Activated CD4-positive, alpha-beta T cell treated with anti-CD3 and anti-CD28 coated beads, Interleukin-2, amount 10 ng/mL, durations not matched to agents 7 days and 5 days (primary cell): ENCODE data around the gene LRBA. TPM values are rescaled to one million over a fixed set of nuclear protein-coding genes. Genes with fewer than 3 reads are reported as not detected.

Experiments used
- CTCF ChIA-PET: fragments of 350-600 bp; sonication (Branson Sonifier 250); formaldehyde crosslinking; loops from one replicate; lab custom pipeline; 2021; ENCODE audit warnings: antibody characterized with exemption; lab: Charles Lee
- POLR2A ChIA-PET: fragments of 350-600 bp; sonication (Branson Sonifier 250); formaldehyde crosslinking; loops from one replicate; lab custom pipeline; 2021; ENCODE audit warnings: antibody characterized with exemption; lab: Charles Lee
- DNase-seq: peaks from one replicate; pipeline ENCODE4 v3.0.0-alpha.2; 2020
- H3K27ac Mint-ChIP-seq: one replicate; pipeline ENCODE4 v1.8.0; 2021; ENCODE audit warnings: mild to moderate bottlenecking, moderate library complexity, mixed read lengths
- H3K27me3 Mint-ChIP-seq: one replicate; pipeline ENCODE4 v1.8.0; 2021; ENCODE audit warnings: mixed read lengths
- H3K36me3 Mint-ChIP-seq: one replicate; pipeline ENCODE4 v1.8.0; 2021; ENCODE audit warnings: low read depth, mixed read lengths
- H3K4me1 Mint-ChIP-seq: one replicate; pipeline ENCODE4 v1.8.0; 2021; ENCODE audit warnings: mixed read lengths
- H3K4me3 Mint-ChIP-seq: one replicate; pipeline ENCODE4 v1.8.0; 2021; ENCODE audit warnings: mild to moderate bottlenecking, moderate library complexity, mixed read lengths
- H3K9me3 Mint-ChIP-seq: one replicate; pipeline ENCODE4 v1.8.0; 2021; ENCODE audit warnings: mixed read lengths
- total RNA-seq, 2 experiments: library from RNA; stranded (reverse); gene quantifications; one replicate each; pipeline ENCODE4 v1.2.3, GENCODE V29; 2021

LRBA gene
- total RNA-seq, 2 experiments from 2014 or later, result 44.7 to 49.6 TPM

DNA sequence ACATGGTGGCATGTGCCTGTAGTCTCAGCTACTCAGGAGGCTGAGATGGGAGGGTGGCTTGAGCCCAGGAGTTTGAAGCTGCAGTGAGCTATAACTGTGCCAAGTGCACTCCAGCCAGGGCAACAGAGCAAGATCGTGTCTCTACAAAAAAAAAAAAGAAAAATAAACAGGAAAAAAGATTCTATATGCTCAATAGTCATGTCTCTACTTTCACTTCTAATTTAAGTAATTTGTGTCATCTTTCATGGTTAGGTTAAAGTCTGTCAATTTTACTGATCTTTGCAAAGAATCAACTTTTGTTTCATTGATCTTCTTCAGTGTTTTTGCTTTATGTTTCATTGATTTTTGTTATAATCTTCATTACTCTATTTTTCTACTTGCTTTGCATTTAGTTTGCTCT is 539.3 kb downstream of the LRBA start:
- peaks cover 12% of the 10 kb centered on the region for H3K4me1 Mint-ChIP-seq
- no peak overlapping the region for H3K4me3 Mint-ChIP-seq
- no peak for DNase-seq
- no peaks in the 10 kb centered on the region for H3K27me3 Mint-ChIP-seq
- CTCF ChIA-PET, result no interaction called here
- H3K36me3 Mint-ChIP-seq, result peaks cover 8% of the 10 kb centered on the region
- peaks cover 4% of the 10 kb centered on the region for H3K9me3 Mint-ChIP-seq
- no peak overlapping the region for H3K27ac Mint-ChIP-seq
- POLR2A ChIA-PET, result no interaction called here

DNA sequence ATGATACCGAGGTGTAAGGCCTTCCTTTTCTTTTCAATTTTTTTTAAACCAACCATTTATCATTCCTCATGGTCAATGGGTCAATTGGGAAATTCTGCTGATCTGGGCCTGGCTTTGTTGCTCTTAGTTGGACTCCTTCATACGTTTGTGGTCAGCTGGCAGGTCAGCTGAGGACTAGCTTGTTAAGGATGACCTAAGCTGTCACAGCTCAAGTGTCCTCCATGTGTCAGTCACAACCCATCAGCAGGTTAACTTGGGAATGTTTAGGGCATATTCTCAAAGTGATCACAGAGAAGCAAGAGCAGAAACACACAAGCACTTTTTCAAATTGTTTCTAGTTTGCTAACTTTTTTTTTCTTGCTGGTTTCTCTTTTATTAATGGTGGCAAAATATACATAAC is 550.6 kb downstream of the LRBA start:
- Mint-ChIP-seq H3K27ac (no peak overlapping the region), H3K9me3 (no peaks in the 10 kb centered on the region)

DNA sequence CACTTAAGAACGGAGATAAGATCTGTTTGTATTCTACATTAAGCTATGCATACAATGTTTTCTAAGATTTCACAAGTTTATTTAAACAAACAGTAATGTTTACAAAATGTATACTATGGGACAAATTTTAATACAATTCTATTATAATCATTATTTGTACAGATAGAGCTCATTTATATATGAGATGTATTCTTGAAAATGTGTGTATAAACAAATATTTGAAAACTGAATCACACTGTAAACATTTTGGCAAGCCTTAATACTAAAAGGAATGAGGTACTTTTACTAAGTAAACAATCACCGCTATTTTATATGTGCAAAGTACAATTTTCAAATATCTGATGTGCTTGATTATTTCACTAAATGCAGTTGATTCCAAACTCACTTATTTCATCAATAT is 552.3 kb downstream of the LRBA start:
- CTCF ChIA-PET, result interaction anchor here (0.9 kb wide), 1 partner anchor 9 kb away, joined by 3 read pairs; no protein-coding TSS in a partner anchor
- Mint-ChIP-seq H3K4me1 (no peaks in the 10 kb centered on the region), H3K27ac (no peak overlapping the region), H3K4me3 (no peak overlapping the region), H3K36me3 (peaks cover 8% of the 10 kb centered on the region), H3K9me3 (no peaks in the 10 kb centered on the region), H3K27me3 (no peaks in the 10 kb centered on the region)
- POLR2A ChIA-PET, result no interaction called here
- DNase-seq, result no peak

More for the DNA sequence above, 550.6 kb downstream of the LRBA start:
- DNase-seq, result no peak
- Mint-ChIP-seq H3K36me3 (peaks cover 8% of the 10 kb centered on the region), H3K27me3 (no peaks in the 10 kb centered on the region), H3K4me1 (no peaks in the 10 kb centered on the region), H3K4me3 (no peak overlapping the region)
- POLR2A ChIA-PET, result no interaction called here
- CTCF ChIA-PET, result no interaction called here

DNA sequence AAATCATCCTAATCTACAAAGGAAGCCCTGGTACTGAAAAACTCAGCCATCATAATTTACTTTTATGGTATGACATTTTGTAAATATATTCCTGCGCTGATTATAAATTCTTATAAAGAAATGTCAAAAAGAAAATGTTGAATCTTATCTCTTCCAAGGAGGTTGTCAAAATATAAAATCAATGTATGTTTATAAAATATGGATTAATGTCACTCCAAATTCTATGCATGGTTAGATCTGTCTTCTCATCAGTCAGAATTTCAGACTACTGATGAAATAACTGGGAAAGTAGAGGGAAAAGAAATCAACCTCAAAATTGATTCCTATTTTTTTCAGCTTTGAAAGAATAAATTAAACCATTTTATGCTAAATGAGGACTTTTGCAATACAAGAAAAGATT is 553.1 kb downstream of the LRBA start:
- H3K4me1 Mint-ChIP-seq, result no peaks in the 10 kb centered on the region
- H3K27ac Mint-ChIP-seq, result no peak overlapping the region
- CTCF ChIA-PET, result interaction anchor here (0.5 kb wide), 1 partner anchor 614 kb away, joined by 3 read pairs; no protein-coding TSS in a partner anchor
- peaks cover 8% of the 10 kb centered on the region for H3K36me3 Mint-ChIP-seq
- no peak overlapping the region for H3K4me3 Mint-ChIP-seq
- POLR2A ChIA-PET, result no interaction called here
- no peaks in the 10 kb centered on the region for H3K27me3 Mint-ChIP-seq
- DNase-seq, result no peak
- no peaks in the 10 kb centered on the region for H3K9me3 Mint-ChIP-seq

DNA sequence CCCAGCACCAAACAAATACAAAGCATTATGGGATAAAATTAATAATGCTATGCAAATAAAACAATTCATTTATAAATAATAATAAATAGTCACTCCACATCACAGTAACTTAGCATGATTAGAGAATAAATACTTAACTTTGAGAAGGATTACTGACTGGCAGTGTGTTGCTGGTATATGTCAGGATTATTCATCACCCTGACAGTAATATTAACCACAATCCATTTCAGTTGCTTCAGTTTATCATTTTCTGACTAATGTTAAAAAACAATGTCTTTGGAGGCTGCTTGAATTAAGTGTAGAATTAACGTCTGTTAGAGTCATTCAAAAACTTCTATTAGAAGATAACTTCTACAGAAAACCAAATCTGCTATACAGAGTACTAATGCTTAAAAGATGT is 557.3 kb downstream of the LRBA start:
- Mint-ChIP-seq H3K9me3 (no peaks in the 10 kb centered on the region), H3K27ac (no peak overlapping the region), H3K27me3 (no peaks in the 10 kb centered on the region)

DNA sequence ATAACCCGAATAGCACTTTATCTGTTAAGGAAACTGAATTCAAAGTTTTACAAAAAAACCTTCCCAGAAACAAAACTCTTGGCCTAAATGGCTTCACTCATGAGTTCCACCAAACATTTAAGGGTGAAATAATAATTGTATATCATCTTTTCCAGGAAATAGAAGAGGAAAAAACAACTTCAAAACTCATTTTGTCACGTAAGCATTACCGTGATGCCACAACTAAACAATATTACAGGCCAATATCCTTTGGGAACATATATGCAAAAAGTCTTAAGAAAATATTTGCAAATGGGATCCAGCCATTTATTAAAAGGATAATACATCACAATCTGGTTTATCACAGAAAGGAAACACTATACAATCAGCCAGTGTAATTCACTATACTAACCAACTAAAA is 563.2 kb downstream of the LRBA start:
- ChIA-PET POLR2A (no interaction called here), CTCF (no interaction called here)
- no peaks in the 10 kb centered on the region for H3K27me3 Mint-ChIP-seq
- no peak overlapping the region for H3K4me3 Mint-ChIP-seq
- H3K4me1 Mint-ChIP-seq, result no peaks in the 10 kb centered on the region
- no peak for DNase-seq
- H3K9me3 Mint-ChIP-seq, result no peaks in the 10 kb centered on the region
- H3K36me3 Mint-ChIP-seq, result peaks cover 7% of the 10 kb centered on the region
- no peak overlapping the region for H3K27ac Mint-ChIP-seq

More for the DNA sequence above, 557.3 kb downstream of the LRBA start:
- Mint-ChIP-seq H3K4me1 (no peaks in the 10 kb centered on the region), H3K36me3 (peaks cover 6% of the 10 kb centered on the region), H3K4me3 (no peak overlapping the region)
- ChIA-PET POLR2A (no interaction called here), CTCF (no interaction called here)
- DNase-seq, result no peak

DNA sequence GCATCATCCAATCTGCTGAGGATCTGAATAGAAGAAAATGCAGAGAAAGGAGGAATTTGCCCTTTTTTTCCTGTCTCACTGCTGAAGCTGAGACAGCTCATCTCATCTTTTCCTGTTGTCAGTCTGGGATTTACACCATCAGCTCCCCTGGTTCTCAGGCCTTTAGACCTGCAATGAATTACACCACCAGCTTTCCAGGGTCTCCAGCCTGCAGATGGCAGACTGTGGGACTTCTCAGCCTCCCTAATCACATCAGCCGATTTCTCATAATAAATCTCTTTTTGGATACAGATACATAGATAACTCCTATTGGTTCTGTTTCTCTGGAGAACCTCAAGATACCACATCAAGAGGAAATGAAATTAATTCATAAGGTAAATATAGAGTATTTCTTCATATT is 567.7 kb downstream of the LRBA start:
- Mint-ChIP-seq H3K4me1 (no peaks in the 10 kb centered on the region), H3K4me3 (no peak overlapping the region), H3K36me3 (peaks cover 3% of the 10 kb centered on the region), H3K27ac (no peak overlapping the region), H3K27me3 (no peaks in the 10 kb centered on the region), H3K9me3 (no peaks in the 10 kb centered on the region)
- ChIA-PET POLR2A (no interaction called here), CTCF (no interaction called here)
- no peak for DNase-seq

DNA sequence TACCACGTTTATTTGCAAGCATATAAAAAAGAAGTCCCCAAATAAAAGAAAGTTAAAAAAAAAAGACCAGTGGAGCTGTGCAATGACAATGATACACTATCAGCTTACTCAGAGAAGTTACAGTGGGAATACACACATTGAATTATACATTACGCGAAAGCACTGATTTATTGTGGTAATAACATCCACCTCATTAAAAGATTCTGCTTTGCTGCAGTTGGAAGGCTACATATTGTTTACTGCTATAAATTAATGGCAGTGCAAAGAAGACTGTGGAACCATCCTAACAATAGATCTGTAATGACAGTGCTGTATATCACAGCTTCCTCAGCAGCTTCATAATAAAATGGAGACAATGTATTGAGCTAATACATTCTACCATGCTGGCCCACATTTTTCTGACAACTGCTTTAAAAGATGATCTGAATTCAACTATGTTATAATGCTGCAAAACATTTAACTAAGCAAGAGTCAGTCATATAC is 575.6 kb downstream of the LRBA start:
- no peaks in the 10 kb centered on the region for H3K9me3 Mint-ChIP-seq
- DNase-seq, result no peak
- POLR2A ChIA-PET, result no interaction called here
- no peaks in the 10 kb centered on the region for H3K4me1 Mint-ChIP-seq
- H3K36me3 Mint-ChIP-seq, result peaks cover 9% of the 10 kb centered on the region
- no peaks in the 10 kb centered on the region for H3K27me3 Mint-ChIP-seq
- CTCF ChIA-PET, result no interaction called here
- no peak overlapping the region for H3K4me3 Mint-ChIP-seq
- no peak overlapping the region for H3K27ac Mint-ChIP-seq

DNA sequence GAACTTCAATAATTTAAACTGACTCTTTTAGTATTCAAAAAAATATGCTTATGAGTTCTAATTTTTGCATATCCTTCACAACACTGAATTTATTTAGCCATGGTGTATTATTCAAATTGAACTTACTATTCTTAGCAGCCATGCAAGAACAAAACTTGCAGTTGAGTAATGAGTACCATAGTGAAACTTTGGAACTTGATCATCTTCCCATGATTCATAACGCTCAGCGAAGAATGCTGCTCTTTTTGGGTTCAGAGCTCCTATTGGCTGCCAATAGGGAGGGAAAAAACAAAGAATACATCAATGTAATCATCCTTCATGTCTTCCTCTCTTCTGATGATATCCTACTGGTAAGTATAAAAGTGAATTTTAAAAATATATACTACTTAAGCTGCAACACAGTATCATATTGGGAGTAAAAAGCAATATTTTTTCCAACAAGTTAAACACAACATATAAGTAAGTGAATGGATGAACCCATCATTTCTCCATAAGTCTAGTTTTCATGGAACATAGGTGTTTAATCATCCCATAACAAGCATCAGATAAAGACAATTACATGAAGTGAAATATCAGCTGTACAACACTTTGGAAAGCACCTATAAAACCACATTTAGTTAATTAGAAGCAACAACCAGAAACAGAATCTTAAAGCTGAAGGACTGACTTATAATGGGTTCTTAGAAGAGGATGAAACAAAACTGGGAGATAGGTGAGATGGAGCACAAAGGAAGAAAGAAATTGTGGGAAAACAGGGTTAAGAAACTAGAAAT is 578.3 kb downstream of the LRBA start:
- Mint-ChIP-seq H3K4me1 (no peaks in the 10 kb centered on the region), H3K36me3 (peaks cover 12% of the 10 kb centered on the region), H3K4me3 (no peak overlapping the region), H3K9me3 (no peaks in the 10 kb centered on the region), H3K27ac (no peak overlapping the region), H3K27me3 (no peaks in the 10 kb centered on the region)
- POLR2A ChIA-PET, result no interaction called here
- DNase-seq, result no peak
- CTCF ChIA-PET, result no interaction called here

DNA sequence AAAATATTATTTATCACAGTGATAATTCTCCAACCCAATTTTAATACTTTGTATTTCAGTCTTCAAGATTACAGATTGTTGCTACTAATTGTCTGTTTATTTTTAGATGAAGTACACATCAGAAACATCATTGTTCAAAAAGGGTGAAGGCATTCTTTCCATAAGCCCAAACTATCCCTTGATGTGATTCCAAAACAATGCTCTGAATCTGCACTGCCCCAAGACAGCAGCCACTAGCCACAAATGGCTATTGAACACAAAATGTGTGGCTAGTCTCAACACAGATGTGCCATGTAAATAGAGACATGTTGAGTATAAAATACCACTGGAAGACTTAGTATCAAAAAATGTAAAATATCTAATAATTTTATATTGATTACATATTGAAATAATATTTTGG is 583.9 kb downstream of the LRBA start:
- CTCF ChIA-PET, result no interaction called here
- no peaks in the 10 kb centered on the region for H3K4me1 Mint-ChIP-seq
- no peak overlapping the region for H3K4me3 Mint-ChIP-seq
- no peaks in the 10 kb centered on the region for H3K9me3 Mint-ChIP-seq
- DNase-seq, result no peak
- peaks cover 12% of the 10 kb centered on the region for H3K36me3 Mint-ChIP-seq
- no peaks in the 10 kb centered on the region for H3K27me3 Mint-ChIP-seq
- no peak overlapping the region for H3K27ac Mint-ChIP-seq
- POLR2A ChIA-PET, result no interaction called here

DNA sequence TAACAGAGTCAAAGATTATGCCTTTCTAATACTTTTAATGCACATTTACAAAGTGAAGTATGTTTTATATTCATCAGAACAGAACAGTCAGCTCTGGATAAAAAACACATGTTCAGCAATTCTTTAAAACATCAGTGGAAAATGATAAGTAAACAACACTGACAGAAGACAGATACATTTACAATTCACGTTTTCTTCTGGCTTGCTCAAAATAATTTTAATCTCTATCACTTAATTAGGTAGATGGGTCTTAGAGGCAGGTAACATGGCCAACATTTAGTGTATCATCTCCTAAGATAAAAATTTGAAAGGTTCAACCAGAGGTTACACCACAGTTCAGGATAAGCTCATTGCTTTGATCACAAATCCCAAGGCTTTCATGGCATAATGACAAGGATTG is 589.9 kb downstream of the LRBA start:
- Mint-ChIP-seq H3K36me3 (no peaks in the 10 kb centered on the region), H3K4me1 (no peaks in the 10 kb centered on the region), H3K27me3 (no peaks in the 10 kb centered on the region), H3K4me3 (no peak overlapping the region), H3K9me3 (no peaks in the 10 kb centered on the region), H3K27ac (no peak overlapping the region)
- ChIA-PET CTCF (no interaction called here), POLR2A (no interaction called here)
- DNase-seq, result no peak

DNA sequence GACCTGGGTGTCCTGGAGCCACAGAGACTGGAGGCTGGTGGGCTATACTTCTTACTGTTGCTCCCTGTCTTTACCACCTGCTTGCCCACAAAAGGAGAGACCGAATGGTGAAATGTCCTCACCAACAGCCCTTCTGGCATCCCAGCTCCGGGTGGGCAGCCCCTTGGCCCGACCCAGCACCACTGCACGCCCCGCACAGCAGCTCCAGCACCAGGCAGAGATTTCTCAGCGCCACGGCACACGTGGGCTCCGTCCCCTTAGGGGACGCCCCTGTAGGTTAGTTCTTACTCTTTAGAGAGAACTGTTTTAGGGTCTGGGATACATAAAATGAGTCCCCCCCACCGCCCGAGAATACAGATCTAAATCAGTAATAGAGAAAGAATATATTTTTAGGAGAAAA is 591.6 kb downstream of the LRBA start:
- no peak for DNase-seq
- H3K9me3 Mint-ChIP-seq, result no peaks in the 10 kb centered on the region
- no peaks in the 10 kb centered on the region for H3K36me3 Mint-ChIP-seq
- CTCF ChIA-PET, result no interaction called here
- H3K27ac Mint-ChIP-seq, result no peak overlapping the region
- H3K4me1 Mint-ChIP-seq, result no peaks in the 10 kb centered on the region
- H3K27me3 Mint-ChIP-seq, result no peaks in the 10 kb centered on the region
- POLR2A ChIA-PET, result no interaction called here
- H3K4me3 Mint-ChIP-seq, result no peak overlapping the region

DNA sequence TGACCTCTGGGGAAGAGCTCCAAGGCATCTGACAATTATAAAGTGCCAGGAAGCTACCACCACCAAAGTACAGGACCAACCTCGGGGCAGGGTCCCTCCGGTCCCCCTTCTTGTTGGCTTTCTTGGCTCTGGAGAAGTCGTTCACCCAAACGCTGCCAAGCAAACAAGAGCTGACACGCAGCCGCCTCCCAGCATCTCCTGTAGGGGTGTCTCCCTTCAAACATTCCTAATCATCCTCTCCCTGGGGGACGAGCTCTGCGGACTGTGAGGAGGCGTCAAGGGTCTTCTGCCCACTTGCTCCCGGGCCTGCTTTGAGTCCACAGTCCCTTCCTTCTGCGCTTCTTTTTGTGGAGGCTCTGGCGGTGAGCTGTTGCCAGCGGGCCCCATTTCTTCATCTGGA is 592.0 kb downstream of the LRBA start:
- H3K27me3 Mint-ChIP-seq, result no peaks in the 10 kb centered on the region
- CTCF ChIA-PET, result no interaction called here

DNA sequence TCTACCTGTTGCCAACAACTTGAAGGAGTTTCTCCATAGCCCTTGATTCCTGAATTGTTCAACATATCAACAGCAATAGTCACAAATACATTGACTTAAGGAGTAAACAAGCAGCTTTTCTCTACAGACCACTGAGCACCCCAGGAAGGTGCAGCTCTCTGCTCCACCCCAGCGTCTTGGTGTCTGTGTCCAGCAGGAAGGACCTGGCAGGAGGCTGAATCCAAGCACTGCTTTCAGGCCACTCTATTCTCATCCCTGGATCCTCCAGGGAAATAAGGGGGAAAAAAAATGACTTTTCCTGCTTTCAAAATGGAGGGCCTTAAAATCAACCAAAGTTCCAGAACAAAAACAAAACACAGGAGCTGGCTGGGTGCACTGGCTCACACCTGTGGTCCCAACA is 593.5 kb downstream of the LRBA start:
- Mint-ChIP-seq H3K27ac (no peak overlapping the region), H3K4me3 (no peak overlapping the region), H3K9me3 (no peaks in the 10 kb centered on the region), H3K36me3 (no peaks in the 10 kb centered on the region), H3K4me1 (no peaks in the 10 kb centered on the region), H3K27me3 (no peaks in the 10 kb centered on the region)
- POLR2A ChIA-PET, result interaction anchor here (0.7 kb wide), 1 partner anchor 109 kb away, joined by 3 read pairs; no protein-coding TSS in a partner anchor
- CTCF ChIA-PET, result interaction anchor here (1.1 kb wide), 1 partner anchor 56 kb away, joined by 3 read pairs; no protein-coding TSS in a partner anchor
- no peak for DNase-seq

More for the DNA sequence above, 592.0 kb downstream of the LRBA start:
- Mint-ChIP-seq H3K9me3 (no peaks in the 10 kb centered on the region), H3K4me3 (no peak overlapping the region), H3K27ac (no peak overlapping the region), H3K4me1 (no peaks in the 10 kb centered on the region), H3K36me3 (no peaks in the 10 kb centered on the region)
- no peak for DNase-seq
- POLR2A ChIA-PET, result no interaction called here
